ENCODE results near the gene WDR70. TPM values are rescaled to one million over a fixed set of nuclear protein-coding genes. Genes with fewer than 3 reads are reported as not detected.
"Not testable (repeated sequence)": the region's sequence is repeated elsewhere in the genome, so short reads cannot be mapped to it uniquely, and the experiment has no call there.

Gene WDR70
- total and polyA plus RNA-seq, 4 donors, result 34.4 to 54.8 (median 38.8) TPM

- H3K9me3 ChIP-seq (ENCODE audit: control insufficient read depth, insufficient read depth, low read length); H3K4me3 ChIP-seq (ENCODE audit: low read depth, low read length); H3K4me1 ChIP-seq (ENCODE audit: control insufficient read depth, insufficient read depth, low read length); H3K36me3 ChIP-seq (ENCODE audit: control insufficient read depth, insufficient read depth, low read length); H3K27ac ChIP-seq (ENCODE audit: low read depth, low read length); DNase-seq (ENCODE audit: low read depth in 4 of 6, low spot score in 6 of 6); H3K27me3 ChIP-seq (ENCODE audit: control insufficient read depth, insufficient read depth, low read length): not testable (repeated sequence)
- no CpG with 5 or more reads among the region's 3 CpGs for WGBS (ENCODE audit: insufficient coverage)
Measured at GRCh38 chr5:37445783-37446182, 66.7 kb downstream of the WDR70 start.

- H3K9me3 ChIP-seq (ENCODE audit: control insufficient read depth, insufficient read depth, low read length), result peaks cover 1% of the 10 kb centered on the region
- no peaks in the 10 kb centered on the region for H3K27me3 ChIP-seq (ENCODE audit: control insufficient read depth, insufficient read depth, low read length)
- no peak overlapping the region for H3K4me3 ChIP-seq (ENCODE audit: low read depth, low read length)
- DNase-seq (ENCODE audit: low read depth in 4 of 6, low spot score in 6 of 6), result no peak
- 100% methylated on average over 1 of the region's 6 CpGs for WGBS (ENCODE audit: insufficient coverage)
- no peak overlapping the region for H3K27ac ChIP-seq (ENCODE audit: low read depth, low read length)
- no peaks in the 10 kb centered on the region for H3K4me1 ChIP-seq (ENCODE audit: control insufficient read depth, insufficient read depth, low read length)
- H3K36me3 ChIP-seq (ENCODE audit: control insufficient read depth, insufficient read depth, low read length), result no peaks in the 10 kb centered on the region
Measured at GRCh38 chr5:37448941-37449340, 69.8 kb downstream of the WDR70 start.

- H3K4me1 ChIP-seq (ENCODE audit: control insufficient read depth, insufficient read depth, low read length); H3K27ac ChIP-seq (ENCODE audit: low read depth, low read length); H3K9me3 ChIP-seq (ENCODE audit: control insufficient read depth, insufficient read depth, low read length); H3K27me3 ChIP-seq (ENCODE audit: control insufficient read depth, insufficient read depth, low read length); H3K36me3 ChIP-seq (ENCODE audit: control insufficient read depth, insufficient read depth, low read length); H3K4me3 ChIP-seq (ENCODE audit: low read depth, low read length); DNase-seq (ENCODE audit: low read depth in 4 of 6, low spot score in 6 of 6): not testable (repeated sequence)
- WGBS (ENCODE audit: insufficient coverage), result no CpG with 5 or more reads among the region's 3 CpGs
Measured at GRCh38 chr5:37451991-37452390, 72.9 kb downstream of the WDR70 start.

- no CpG with 5 or more reads among the region's 7 CpGs for WGBS (ENCODE audit: insufficient coverage)
- DNase-seq (ENCODE audit: low read depth in 4 of 6, low spot score in 6 of 6); H3K9me3 ChIP-seq (ENCODE audit: control insufficient read depth, insufficient read depth, low read length); H3K36me3 ChIP-seq (ENCODE audit: control insufficient read depth, insufficient read depth, low read length); H3K27ac ChIP-seq (ENCODE audit: low read depth, low read length); H3K4me3 ChIP-seq (ENCODE audit: low read depth, low read length); H3K4me1 ChIP-seq (ENCODE audit: control insufficient read depth, insufficient read depth, low read length); H3K27me3 ChIP-seq (ENCODE audit: control insufficient read depth, insufficient read depth, low read length): not testable (repeated sequence)
Measured at GRCh38 chr5:37453252-37453651, 74.1 kb downstream of the WDR70 start.

- H3K27me3 ChIP-seq (ENCODE audit: control insufficient read depth, insufficient read depth, low read length); DNase-seq (ENCODE audit: low read depth in 4 of 6, low spot score in 6 of 6); H3K4me3 ChIP-seq (ENCODE audit: low read depth, low read length); H3K27ac ChIP-seq (ENCODE audit: low read depth, low read length); H3K4me1 ChIP-seq (ENCODE audit: control insufficient read depth, insufficient read depth, low read length); H3K36me3 ChIP-seq (ENCODE audit: control insufficient read depth, insufficient read depth, low read length); H3K9me3 ChIP-seq (ENCODE audit: control insufficient read depth, insufficient read depth, low read length): not testable (repeated sequence)
- no CpG with 5 or more reads among the region's 1 CpG for WGBS (ENCODE audit: insufficient coverage)
Measured at GRCh38 chr5:37454402-37455055, 75.4 kb downstream of the WDR70 start.

- not testable (repeated sequence) for H3K4me3 ChIP-seq (ENCODE audit: low read depth, low read length); H3K9me3 ChIP-seq (ENCODE audit: control insufficient read depth, insufficient read depth, low read length); H3K36me3 ChIP-seq (ENCODE audit: control insufficient read depth, insufficient read depth, low read length); H3K27me3 ChIP-seq (ENCODE audit: control insufficient read depth, insufficient read depth, low read length); H3K27ac ChIP-seq (ENCODE audit: low read depth, low read length); DNase-seq (ENCODE audit: low read depth in 4 of 6, low spot score in 6 of 6); H3K4me1 ChIP-seq (ENCODE audit: control insufficient read depth, insufficient read depth, low read length)
- WGBS (ENCODE audit: insufficient coverage), result no CpG with 5 or more reads among the region's 7 CpGs
Measured at GRCh38 chr5:37463191-37464051, 84.3 kb downstream of the WDR70 start.

- H3K4me3 ChIP-seq (ENCODE audit: low read depth, low read length); H3K27ac ChIP-seq (ENCODE audit: low read depth, low read length); H3K36me3 ChIP-seq (ENCODE audit: control insufficient read depth, insufficient read depth, low read length); H3K27me3 ChIP-seq (ENCODE audit: control insufficient read depth, insufficient read depth, low read length); H3K4me1 ChIP-seq (ENCODE audit: control insufficient read depth, insufficient read depth, low read length); H3K9me3 ChIP-seq (ENCODE audit: control insufficient read depth, insufficient read depth, low read length): not testable (repeated sequence)
- DNase-seq (ENCODE audit: low read depth in 4 of 6, low spot score in 6 of 6), result peak in 1 of 6 donors; percentile 7
- WGBS (ENCODE audit: insufficient coverage), result no CpG with 5 or more reads among the region's 2 CpGs
Measured at GRCh38 chr5:37464581-37464980, 85.5 kb downstream of the WDR70 start.

- not testable (repeated sequence) for DNase-seq (ENCODE audit: low read depth in 4 of 6, low spot score in 6 of 6); H3K27ac ChIP-seq (ENCODE audit: low read depth, low read length); H3K27me3 ChIP-seq (ENCODE audit: control insufficient read depth, insufficient read depth, low read length); H3K4me3 ChIP-seq (ENCODE audit: low read depth, low read length); H3K4me1 ChIP-seq (ENCODE audit: control insufficient read depth, insufficient read depth, low read length); H3K36me3 ChIP-seq (ENCODE audit: control insufficient read depth, insufficient read depth, low read length)
- no CpG with 5 or more reads among the region's 1 CpG for WGBS (ENCODE audit: insufficient coverage)
- H3K9me3 ChIP-seq (ENCODE audit: control insufficient read depth, insufficient read depth, low read length), result peaks cover 13% of the 10 kb centered on the region
Measured at GRCh38 chr5:37469383-37469782, 90.3 kb downstream of the WDR70 start.

- Histone ChIP-seq H3K27ac (ENCODE audit: low read depth, low read length) (no peak overlapping the region), H3K4me3 (ENCODE audit: low read depth, low read length) (no peak overlapping the region), H3K36me3 (ENCODE audit: control insufficient read depth, insufficient read depth, low read length) (no peaks in the 10 kb centered on the region), H3K9me3 (ENCODE audit: control insufficient read depth, insufficient read depth, low read length) (peaks cover 13% of the 10 kb centered on the region), H3K27me3 (ENCODE audit: control insufficient read depth, insufficient read depth, low read length) (no peaks in the 10 kb centered on the region), H3K4me1 (ENCODE audit: control insufficient read depth, insufficient read depth, low read length) (no peaks in the 10 kb centered on the region)
- DNase-seq (ENCODE audit: low read depth in 4 of 6, low spot score in 6 of 6), result no peak
- WGBS (ENCODE audit: insufficient coverage), result no CpG with 5 or more reads among the region's 3 CpGs
Measured at GRCh38 chr5:37471666-37472197, 92.6 kb downstream of the WDR70 start.

GRCh38 chr5:37477426-37477825 is 98.3 kb downstream of the WDR70 start:
- no peaks in the 10 kb centered on the region for H3K27me3 ChIP-seq (ENCODE audit: control insufficient read depth, insufficient read depth, low read length)
- H3K27ac ChIP-seq (ENCODE audit: low read depth, low read length), result no peak overlapping the region
- no peak overlapping the region for H3K4me3 ChIP-seq (ENCODE audit: low read depth, low read length)
- no peak for DNase-seq (ENCODE audit: low read depth in 4 of 6, low spot score in 6 of 6)
- H3K9me3 ChIP-seq (ENCODE audit: control insufficient read depth, insufficient read depth, low read length), result peaks cover 2% of the 10 kb centered on the region
- H3K4me1 ChIP-seq (ENCODE audit: control insufficient read depth, insufficient read depth, low read length), result no peaks in the 10 kb centered on the region
- peaks cover 5% of the 10 kb centered on the region for H3K36me3 ChIP-seq (ENCODE audit: control insufficient read depth, insufficient read depth, low read length)

All from spinal cord (tissue), 10 donors.